Activated CD8-positive, alpha-beta memory T cell treated with anti-CD3 and anti-CD28 coated beads, Interleukin-2, amount 50 U/mL, for 1 hour (primary cell): ENCODE data around the gene GNAI2.

ENCODE experiments used
- DNase-seq: peaks from one replicate; pipeline ENCODE4 v3.0.0-alpha.2; 2020; ENCODE audit errors: extremely low read depth

The GNAI2 gene

GRCh38 chr3:50235716-50236483 lies at the start of gene GNAI2:
GNAI2 (plus strand) TSS chr3:50236204; CDS start chr3:50236336, 132 bp downstream.
- peak; percentile 96 for DNase-seq

- no peak for DNase-seq
Observed at GRCh38 chr3:50187750-50188149, 48.3 kb upstream of the GNAI2 start.

- no peak for DNase-seq
Observed at GRCh38 chr3:50189274-50189673, 46.7 kb upstream of the GNAI2 start.

GRCh38 chr3:50189989-50190388 lies 46.0 kb upstream of the GNAI2 start:
- no peak for DNase-seq

GRCh38 chr3:50190936-50191660 lies 44.9 kb upstream of the GNAI2 start, which contains the start of gene GNAT1:
GNAT1 (plus strand) TSS chr3:50191610; CDS start chr3:50191726, 116 bp downstream.
- no peak for DNase-seq

GRCh38 chr3:50192124-50192523 lies 43.9 kb upstream of the GNAI2 start:
- no peak for DNase-seq

- DNase-seq, result peak; percentile 59
Observed at GRCh38 chr3:50192689-50193141, 43.3 kb upstream of the GNAI2 start.

- DNase-seq, result no peak
Observed at GRCh38 chr3:50193286-50193685, 42.7 kb upstream of the GNAI2 start.

- no peak for DNase-seq
Observed at GRCh38 chr3:50193746-50194127, 42.3 kb upstream of the GNAI2 start.

GRCh38 chr3:50194128-50194902 lies 41.7 kb upstream of the GNAI2 start:
- peak; percentile 78 for DNase-seq

GRCh38 chr3:50194903-50195500 lies 41.0 kb upstream of the GNAI2 start:
- peak; percentile 52 for DNase-seq

- DNase-seq, result no peak
Observed at GRCh38 chr3:50195501-50196252, 40.3 kb upstream of the GNAI2 start.

GRCh38 chr3:50196253-50196801 lies 39.7 kb upstream of the GNAI2 start:
- DNase-seq, result no peak

GRCh38 chr3:50201573-50202315 lies 34.3 kb upstream of the GNAI2 start:
- DNase-seq, result no peak

GRCh38 chr3:50202353-50203112 lies 33.5 kb upstream of the GNAI2 start:
- no peak for DNase-seq

GRCh38 chr3:50203113-50203808 lies 32.7 kb upstream of the GNAI2 start:
- DNase-seq, result no peak

GRCh38 chr3:50203809-50204803 lies 31.9 kb upstream of the GNAI2 start:
- no peak for DNase-seq
